IMR-90 (cell line): ENCODE measurements around the gene LZTS3. TPM values are rescaled to one million over a fixed set of nuclear protein-coding genes. Genes with fewer than 3 reads are reported as not detected.

ENCODE experiments used
- ATAC-seq: fragments of 200-7000 bp; cut with Tn5 transposase; 2 replicates; pipeline ENCODE4 v1.9.1; 2020; ENCODE audit warnings: low read depth, mild to moderate bottlenecking, moderate library complexity
- BruUV-seq: library from RNA; stranded (reverse); fragments of 400-500 nt; replicated peaks from 2 replicates; lab custom pipeline; 2021; lab: Mats Ljungman, UMichigan
- CTCF ChIA-PET: fragments of 300-600 bp; formaldehyde crosslinking; extraction: SDS; loops from one replicate; lab custom pipeline; 2021; ENCODE audit warnings: antibody characterized with exemption; lab: Yijun Ruan, JAX
- POLR2A ChIA-PET: fragments of 300-600 bp; sonication (Branson Sonifier 250); formaldehyde crosslinking; loops from one replicate; lab custom pipeline; 2022; ENCODE audit warnings: antibody characterized with exemption; ENCODE audit not compliant: unreplicated experiment; lab: Charles Lee
- DNase-seq: peaks from one replicate; pipeline ENCODE4 v3.0.0; 2013
- H2AFZ ChIP-seq: replicated peaks from 2 replicates; pipeline ENCODE3; 2013; ENCODE audit warnings: low read length, mild to moderate bottlenecking; ENCODE audit not compliant: poor library complexity
- H2AK5ac ChIP-seq: 2 replicates; pipeline ENCODE4 v1.6.1; 2013; ENCODE audit warnings: low read depth, low read length, inconsistent platforms
- H2AK9ac ChIP-seq: replicated peaks from 2 replicates; pipeline ENCODE3; 2013; ENCODE audit warnings: mild to moderate bottlenecking, low read depth, low read length, moderate library complexity; ENCODE audit not compliant: poor library complexity
- H2BK120ac ChIP-seq: 2 replicates; pipeline ENCODE4 v1.6.1; 2013; ENCODE audit warnings: low read depth, low read length, inconsistent platforms
- H2BK15ac ChIP-seq: 3 replicates; pipeline ENCODE4 v1.6.1; 2013; ENCODE audit warnings: low read depth, low read length, inconsistent platforms
- H2BK20ac ChIP-seq: 2 replicates; pipeline ENCODE4 v1.6.1; 2013; ENCODE audit warnings: low read depth, mild to moderate bottlenecking, inconsistent platforms, low read length, moderate library complexity
- H2BK5ac ChIP-seq: 2 replicates; pipeline ENCODE4 v1.6.1; 2013; ENCODE audit warnings: mild to moderate bottlenecking, low read depth, low read length, inconsistent platforms; ENCODE audit not compliant: poor library complexity, severe bottlenecking
- H3K14ac ChIP-seq: replicated peaks from 2 replicates; pipeline ENCODE4 v1.6.1; 2013; ENCODE audit warnings: low read depth, low read length, inconsistent platforms
- H3K18ac ChIP-seq: 2 replicates; pipeline ENCODE4 v1.6.1; 2013; ENCODE audit warnings: low read depth, low read length, control low read depth
- H3K23ac ChIP-seq: 2 replicates; pipeline ENCODE4 v1.6.1; 2013; ENCODE audit warnings: low read depth, low read length, inconsistent platforms
- H3K27ac ChIP-seq: 2 replicates; pipeline ENCODE4 v1.5.1; 2013; ENCODE audit warnings: mild to moderate bottlenecking, control low read depth, low read length; ENCODE audit not compliant: insufficient read depth
- H3K27me3 ChIP-seq: 2 replicates; pipeline ENCODE4 v1.6.1; 2013; ENCODE audit warnings: low read length; ENCODE audit not compliant: control insufficient read depth, insufficient read depth
- H3K36me3 ChIP-seq: 2 replicates; pipeline ENCODE4 v1.6.1; 2013; ENCODE audit warnings: low read length, mixed read lengths; ENCODE audit not compliant: control insufficient read depth, insufficient read depth
- H3K4ac ChIP-seq: 2 replicates; pipeline ENCODE4 v1.6.1; 2013; ENCODE audit warnings: low read depth, low read length, inconsistent platforms
- H3K4me1 ChIP-seq: 2 replicates; pipeline ENCODE4 v1.6.1; 2013; ENCODE audit warnings: low read length, mixed read lengths; ENCODE audit not compliant: control insufficient read depth, insufficient read depth
- H3K4me2 ChIP-seq: 2 replicates; pipeline ENCODE4 v1.6.1; 2013; ENCODE audit warnings: low read depth, mild to moderate bottlenecking, control low read depth, low read length, moderate library complexity
- H3K4me3 ChIP-seq: 2 replicates; pipeline ENCODE4 v1.5.1; 2013; ENCODE audit warnings: low read depth, mild to moderate bottlenecking, control low read depth, low read length, moderate library complexity; ENCODE audit not compliant: insufficient read depth
- H3K56ac ChIP-seq: 2 replicates; pipeline ENCODE4 v1.6.1; 2013; ENCODE audit warnings: low read length, inconsistent platforms; ENCODE audit not compliant: insufficient read depth; ENCODE audit errors: extremely low read depth
- H3K79me1 ChIP-seq, 2 experiments: 2 replicates each; pipeline ENCODE4 v1.6.1; 2013; ENCODE audit warnings: low read length in 2 of 2, inconsistent platforms in 1 of 2, low read depth in 1 of 2
- H3K9ac ChIP-seq: 2 replicates; pipeline ENCODE4 v1.6.1; 2013; ENCODE audit warnings: low read depth, low read length, control low read depth
- H3K9me1 ChIP-seq: 2 replicates; pipeline ENCODE4 v1.6.1; 2013; ENCODE audit warnings: low read length, inconsistent platforms; ENCODE audit not compliant: insufficient read depth
- H3K9me3 ChIP-seq: 2 replicates; pipeline ENCODE4 v1.6.1; 2013; ENCODE audit warnings: low read length; ENCODE audit not compliant: control insufficient read depth, insufficient read depth
- H4K20me1 ChIP-seq: 2 replicates; pipeline ENCODE4 v1.6.1; 2013; ENCODE audit warnings: low read length, inconsistent platforms; ENCODE audit not compliant: insufficient read depth
- H4K5ac ChIP-seq: 2 replicates; pipeline ENCODE4 v1.6.1; 2013; ENCODE audit warnings: mild to moderate bottlenecking, low read depth, low read length, control low read depth
- H4K8ac ChIP-seq, 2 experiments: 2 replicates each; pipeline ENCODE4 v1.6.1; 2013; ENCODE audit warnings: low read depth in 2 of 2, low read length in 2 of 2, control low read depth in 1 of 2, inconsistent platforms in 1 of 2
- H4K91ac ChIP-seq: 2 replicates; pipeline ENCODE4 v1.6.1; 2013; ENCODE audit warnings: low read depth, low read length, inconsistent platforms; ENCODE audit not compliant: insufficient read depth
- BHLHE40 ChIP-seq: fragments of 150-350 bp; IDR thresholded peaks from 2 replicates; pipeline ENCODE4 v1.6.1; 2016; ENCODE audit warnings: mild to moderate bottlenecking, low read depth, low read length
- CHD1 ChIP-seq: IDR thresholded peaks from 2 replicates; pipeline ENCODE4 v1.6.1; 2012; ENCODE audit warnings: low read depth, low read length, improper control_type of control experiment
- FOS ChIP-seq: fragments of 150-350 bp; IDR thresholded peaks from 2 replicates; pipeline ENCODE4 v1.6.1; 2016; ENCODE audit warnings: low read depth, low read length
- POLR2A ChIP-seq: IDR thresholded peaks from 2 replicates; pipeline ENCODE4 v1.6.1; 2012; ENCODE audit warnings: mild to moderate bottlenecking, low read depth, low read length
- RAD21 ChIP-seq: IDR thresholded peaks from 2 replicates; pipeline ENCODE4 v1.6.1; 2012; ENCODE audit warnings: low read length, improper control_type of control experiment
- RFX5 ChIP-seq: IDR thresholded peaks from 2 replicates; pipeline ENCODE4 v1.8.0; 2012; ENCODE audit warnings: low read depth, mild to moderate bottlenecking, low read length, moderate library complexity
- SMC3 ChIP-seq: fragments of 150-350 bp; IDR thresholded peaks from 2 replicates; pipeline ENCODE4 v1.6.1; 2016; ENCODE audit warnings: low read depth, mild to moderate bottlenecking, antibody characterized with exemption, low read length, moderate library complexity
- WGBS, 2 experiments: methylation state at CpG; one replicate each; pipeline versions ENCODE4 v1.1.5 to v1.1.7; 2013; ENCODE audit warnings: missing lambda C conversion rate in 2 of 2; ENCODE audit not compliant: insufficient read length in 1 of 2; ENCODE audit errors: extremely low coverage in 2 of 2; 5-methylcytosine and 5-hydroxymethylcytosine counted together
- dilution Hi-C: fragments of 300-500 bp; cut with HindIII; formaldehyde crosslinking; loops from one replicate; pipeline ENCODE4 v1.14.3; 2018; ENCODE audit warnings: low sequenced_read_pairs; ENCODE audit not compliant: unreplicated experiment
- in situ Hi-C: fragments of 300-500 bp; cut with MboI; formaldehyde crosslinking; loops from 3 replicates; pipeline ENCODE4 v1.14.3; 2019; ENCODE audit warnings: low sequenced_read_pairs, inconsistent platforms, mixed read lengths
- intact Hi-C: fragments of 100-400 bp; cut with micrococcal nuclease; formaldehyde crosslinking; loops from 2 replicates; pipeline ENCODE4 v1.10.0; 2022
- polyA plus RNA-seq, 3 experiments: library from polyadenylated mRNA; depleted of rRNA; stranded (reverse); fragments of >200 nt; gene quantifications; 2 replicates each; pipeline ENCODE4 v1.2.3, GENCODE V29; 2012; ENCODE audit warnings: low replicate concordance in 1 of 3
- total RNA-seq: library from RNA; depleted of rRNA; stranded (reverse); fragments of >200 nt; gene quantifications from 2 replicates; pipeline ENCODE4 v1.2.3, GENCODE V29; 2012

LZTS3 gene
- total and polyA plus RNA-seq, 2 of the 4 experiments (the other 2 are of a cell fraction): 1.4 to 3.2 TPM

DNA sequence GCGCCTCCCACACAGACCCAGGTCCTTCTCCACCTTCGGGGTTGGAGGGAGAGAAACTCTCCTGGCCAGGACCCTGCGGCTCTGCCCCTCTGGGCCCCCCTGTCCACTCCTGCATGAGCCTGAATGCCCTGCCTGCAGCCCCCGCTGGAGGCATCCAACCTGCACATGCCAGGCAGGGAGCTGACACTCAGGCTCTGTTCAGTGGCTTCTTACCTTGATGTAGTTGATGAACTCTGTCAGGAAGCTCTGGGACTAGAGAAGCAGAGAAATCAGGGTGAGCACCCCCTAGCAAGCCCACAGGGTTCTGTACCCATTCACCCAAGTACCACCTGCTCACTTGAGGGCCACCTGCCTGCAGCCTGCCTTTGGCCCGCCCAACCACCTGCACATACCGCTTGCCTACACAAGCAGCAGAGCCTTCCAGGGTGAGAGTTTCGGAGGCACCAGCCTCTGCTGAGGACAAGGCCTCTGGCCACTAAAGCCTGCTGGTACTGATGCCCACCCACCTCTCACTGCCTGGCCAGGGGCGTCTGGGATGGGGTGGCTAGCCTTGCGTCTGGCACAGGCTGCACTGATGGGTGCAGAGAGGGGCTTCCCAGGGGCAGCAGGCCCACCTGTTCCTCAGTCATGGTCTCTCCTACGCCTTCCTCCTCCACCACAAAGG lies 21.4 kb upstream of the LZTS3 start:
- no peak overlapping the region for H3K4ac ChIP-seq
- TF ChIP-seq FOS (no peak), RAD21 (no peak), BHLHE40 (no peak), POLR2A (no peak), RFX5 (no peak), SMC3 (no peak), CHD1 (no peak)
- no peak for ATAC-seq
- H2BK120ac ChIP-seq: no peak overlapping the region
- WGBS, 2 experiments: 100% methylated on average over 2 of the region's 10 CpGs; no CpG with 5 or more reads in 1 of the 2 experiments
- dilution Hi-C loops: no loop called here
- H3K9me1 ChIP-seq: no peaks in the 10 kb centered on the region
- no peaks in the 10 kb centered on the region for H3K4me1 ChIP-seq
- no peak overlapping the region for H2AK5ac ChIP-seq
- no peak overlapping the region for H3K56ac ChIP-seq
- H2BK20ac ChIP-seq: no peak overlapping the region
- no peaks in the 10 kb centered on the region for H4K20me1 ChIP-seq
- no peak overlapping the region for H3K4me3 ChIP-seq
- no peaks in the 10 kb centered on the region for H3K9me3 ChIP-seq
- peaks cover 68% of the 10 kb centered on the region for H3K36me3 ChIP-seq
- H3K9ac ChIP-seq: no peak overlapping the region
- in situ Hi-C loops: no loop called here
- H2BK5ac ChIP-seq: no peak overlapping the region
- no peaks in the 10 kb centered on the region for H3K27me3 ChIP-seq
- no peak overlapping the region for H3K4me2 ChIP-seq
- BruUV-seq: no TSS peak
- H4K5ac ChIP-seq: no peak overlapping the region
- H3K14ac ChIP-seq: no peak overlapping the region
- DNase-seq: no peak
- H4K8ac ChIP-seq: no peak overlapping the region
- no peak overlapping the region for H4K91ac ChIP-seq
- intact Hi-C loops: no loop called here
- H3K27ac ChIP-seq: no peak overlapping the region
- H3K18ac ChIP-seq: no peak overlapping the region
- no peak overlapping the region for H3K23ac ChIP-seq
- POLR2A ChIA-PET: no interaction called here
- CTCF ChIA-PET: no interaction called here
- no peak overlapping the region for H2BK15ac ChIP-seq
- H3K79me1 ChIP-seq: no peaks in the 10 kb centered on the region
- H2AFZ ChIP-seq: no peak overlapping the region
- no peak overlapping the region for H2AK9ac ChIP-seq
